ENCODE measurements around the gene FSTL4.

The FSTL4 gene

DNA sequence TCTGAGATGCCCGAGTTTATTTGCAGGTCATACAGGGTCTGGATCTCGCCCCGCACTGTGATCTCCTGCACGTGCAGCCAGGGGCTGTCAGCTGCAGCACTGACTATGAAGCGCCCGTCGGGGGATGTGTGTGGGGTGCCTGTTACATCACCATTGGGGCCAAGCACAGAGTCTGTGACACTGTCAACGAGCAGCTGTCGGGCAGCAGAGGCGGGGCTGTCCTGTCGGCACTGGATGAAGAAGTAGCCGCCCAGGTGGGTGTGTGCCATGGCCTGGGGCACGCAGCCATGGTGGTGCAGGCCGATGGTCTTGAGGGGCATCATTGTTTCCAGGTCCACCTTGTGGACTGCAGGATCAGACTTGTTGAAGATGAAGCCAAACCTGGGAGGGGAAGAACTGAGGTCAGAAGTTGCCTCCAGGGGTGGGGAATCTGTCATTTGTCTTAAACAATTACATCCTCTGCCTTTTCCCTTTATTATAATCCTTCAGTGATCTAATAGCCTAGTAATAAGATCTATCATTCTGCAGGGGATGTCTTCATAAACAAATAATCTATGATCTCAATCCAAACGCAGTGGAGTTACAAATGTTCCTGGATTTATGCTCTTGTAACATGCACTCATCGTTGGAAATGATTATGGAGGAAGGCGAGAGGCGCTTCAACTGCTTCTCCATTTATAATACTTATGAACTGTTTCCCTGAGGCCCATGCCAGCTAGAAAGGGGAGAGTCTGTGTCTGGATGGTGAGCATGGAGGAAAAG lies 412.7 kb downstream of the FSTL4 start:
- Histone ChIP-seq H3K4me1 (ENCODE audit: insufficient read depth, low read length) (no peaks in the 10 kb centered on the region), H3K27ac (ENCODE audit: low read length) (no peak overlapping the region), H3K79me2 (ENCODE audit: insufficient read depth, low read length) (no peaks in the 10 kb centered on the region), H3K27me3 (ENCODE audit: insufficient read depth, low read length, poor library complexity) (no peaks in the 10 kb centered on the region), H2AFZ (ENCODE audit: low read depth, low read length) (no peak overlapping the region), H3K9me3 (ENCODE audit: insufficient read depth, low read length, severe bottlenecking) (peaks cover 2% of the 10 kb centered on the region), H4K20me1 (ENCODE audit: insufficient read depth, low read length) (no peaks in the 10 kb centered on the region), H3K4me2 (ENCODE audit: insufficient read depth, low read length) (no peak overlapping the region), H3K9ac (ENCODE audit: low read depth, low read length) (no peak overlapping the region), H3K4me3 (ENCODE audit: low read depth in 1 of 2, low read length in 2 of 2) (no peak overlapping the region), H3K36me3 (ENCODE audit: insufficient read depth, low read length) (no peaks in the 10 kb centered on the region)
- ATAC-seq (ENCODE audit: insufficient read depth, low read depth) (no peak), DNase-seq (no peak)
- TF ChIP-seq EZH2 (IDR thresholded peaks at IDR 0.05; ENCODE audit: borderline replicate concordance, low read depth, low read length, severe bottlenecking) = no peak
- TF ChIP-seq, protein P1, sequence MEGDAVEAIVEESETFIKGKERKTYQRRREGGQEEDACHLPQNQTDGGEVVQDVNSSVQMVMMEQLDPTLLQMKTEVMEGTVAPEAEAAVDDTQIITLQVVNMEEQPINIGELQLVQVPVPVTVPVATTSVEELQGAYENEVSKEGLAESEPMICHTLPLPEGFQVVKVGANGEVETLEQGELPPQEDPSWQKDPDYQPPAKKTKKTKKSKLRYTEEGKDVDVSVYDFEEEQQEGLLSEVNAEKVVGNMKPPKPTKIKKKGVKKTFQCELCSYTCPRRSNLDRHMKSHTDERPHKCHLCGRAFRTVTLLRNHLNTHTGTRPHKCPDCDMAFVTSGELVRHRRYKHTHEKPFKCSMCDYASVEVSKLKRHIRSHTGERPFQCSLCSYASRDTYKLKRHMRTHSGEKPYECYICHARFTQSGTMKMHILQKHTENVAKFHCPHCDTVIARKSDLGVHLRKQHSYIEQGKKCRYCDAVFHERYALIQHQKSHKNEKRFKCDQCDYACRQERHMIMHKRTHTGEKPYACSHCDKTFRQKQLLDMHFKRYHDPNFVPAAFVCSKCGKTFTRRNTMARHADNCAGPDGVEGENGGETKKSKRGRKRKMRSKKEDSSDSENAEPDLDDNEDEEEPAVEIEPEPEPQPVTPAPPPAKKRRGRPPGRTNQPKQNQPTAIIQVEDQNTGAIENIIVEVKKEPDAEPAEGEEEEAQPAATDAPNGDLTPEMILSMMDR (IDR thresholded peaks at IDR 0.05; ENCODE audit: borderline replicate concordance, extremely low read depth, low read length, poor library complexity, severe bottlenecking) = no peak

DNA sequence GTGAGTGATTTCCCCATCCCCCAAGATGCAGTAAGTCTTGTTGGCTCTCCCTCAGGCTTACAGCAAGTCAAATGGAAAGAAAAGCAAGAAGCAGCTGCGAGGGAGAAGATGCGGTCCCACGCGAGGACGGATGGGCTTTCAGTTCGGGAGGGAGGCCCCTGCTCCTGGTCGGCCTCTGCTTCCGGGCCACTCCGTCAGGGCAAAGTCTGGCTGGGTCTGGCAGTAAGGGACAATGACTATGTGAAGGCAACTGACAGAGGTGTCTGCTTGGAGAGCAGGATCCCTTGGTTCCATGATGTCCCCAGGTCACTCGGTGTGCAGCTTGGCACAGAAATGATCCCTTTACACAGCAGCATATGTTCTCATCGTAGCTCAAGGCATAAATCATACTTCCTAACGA lies 413.8 kb downstream of the FSTL4 start:
- Histone ChIP-seq H3K9ac (ENCODE audit: low read depth, low read length) (no peak overlapping the region), H3K4me2 (ENCODE audit: insufficient read depth, low read length) (no peak overlapping the region), H4K20me1 (ENCODE audit: insufficient read depth, low read length) (no peaks in the 10 kb centered on the region), H3K4me3 (ENCODE audit: low read depth in 1 of 2, low read length in 2 of 2) (no peak overlapping the region), H3K79me2 (ENCODE audit: insufficient read depth, low read length) (no peaks in the 10 kb centered on the region), H2AFZ (ENCODE audit: low read depth, low read length) (no peak overlapping the region), H3K36me3 (ENCODE audit: insufficient read depth, low read length) (no peaks in the 10 kb centered on the region), H3K4me1 (ENCODE audit: insufficient read depth, low read length) (no peaks in the 10 kb centered on the region), H3K27ac (ENCODE audit: low read length) (no peak overlapping the region), H3K27me3 (ENCODE audit: insufficient read depth, low read length, poor library complexity) (no peaks in the 10 kb centered on the region), H3K9me3 (ENCODE audit: insufficient read depth, low read length, severe bottlenecking) (peaks cover 2% of the 10 kb centered on the region)
- ATAC-seq (ENCODE audit: insufficient read depth, low read depth) (no peak), DNase-seq (no peak)
- TF ChIP-seq EZH2 (IDR thresholded peaks at IDR 0.05; ENCODE audit: borderline replicate concordance, low read depth, low read length, severe bottlenecking) = no peak
- TF ChIP-seq, protein P1 (IDR thresholded peaks at IDR 0.05; ENCODE audit: borderline replicate concordance, extremely low read depth, low read length, poor library complexity, severe bottlenecking) = no peak

DNA sequence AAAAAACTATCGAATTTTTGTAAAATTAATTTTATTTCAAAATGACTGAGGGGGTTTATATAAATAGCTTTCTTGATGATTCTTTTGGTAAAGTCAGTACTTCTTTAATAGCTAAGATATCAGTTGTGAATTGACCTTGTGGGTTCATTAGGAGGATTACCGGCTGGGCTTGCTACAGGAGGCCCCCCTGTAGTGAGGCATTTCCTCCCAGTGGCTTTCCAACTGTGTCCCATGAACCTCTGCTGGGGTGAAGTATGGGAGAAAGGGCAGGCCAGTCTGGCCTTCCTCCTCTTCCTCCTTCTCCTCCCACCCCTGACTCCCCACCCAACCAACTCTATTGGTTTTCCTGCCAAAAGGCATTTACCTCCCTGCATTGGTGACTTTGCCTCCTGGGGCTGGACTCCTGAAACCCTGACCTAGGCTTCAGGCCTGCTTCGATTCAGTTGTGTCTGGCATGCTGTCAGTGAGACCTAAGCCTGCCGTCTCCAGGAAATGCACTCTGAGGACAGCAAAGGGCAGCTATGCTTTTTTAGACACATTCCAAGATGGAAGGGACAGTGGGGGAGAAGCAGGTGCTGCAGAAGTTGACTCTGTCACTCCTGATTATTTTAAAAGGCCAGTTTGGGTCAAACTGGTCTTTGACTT lies 415.8 kb downstream of the FSTL4 start:
- H3K4me3 ChIP-seq (ENCODE audit: low read depth in 1 of 2, low read length in 2 of 2) = no peak overlapping the region
- no peaks in the 10 kb centered on the region for H3K4me1 ChIP-seq (ENCODE audit: insufficient read depth, low read length)
- H3K36me3 ChIP-seq (ENCODE audit: insufficient read depth, low read length) = no peaks in the 10 kb centered on the region
- no peaks in the 10 kb centered on the region for H4K20me1 ChIP-seq (ENCODE audit: insufficient read depth, low read length)
- H2AFZ ChIP-seq (ENCODE audit: low read depth, low read length) = no peak overlapping the region
- no peaks in the 10 kb centered on the region for H3K79me2 ChIP-seq (ENCODE audit: insufficient read depth, low read length)
- DNase-seq = no peak
- H3K9me3 ChIP-seq (ENCODE audit: insufficient read depth, low read length, severe bottlenecking) = no peaks in the 10 kb centered on the region
- no peak for TF ChIP-seq EZH2 (IDR thresholded peaks at IDR 0.05; ENCODE audit: borderline replicate concordance, low read depth, low read length, severe bottlenecking)
- TF ChIP-seq, protein P1 (IDR thresholded peaks at IDR 0.05; ENCODE audit: borderline replicate concordance, extremely low read depth, low read length, poor library complexity, severe bottlenecking) = no peak
- no peak overlapping the region for H3K27ac ChIP-seq (ENCODE audit: low read length)
- H3K4me2 ChIP-seq (ENCODE audit: insufficient read depth, low read length) = no peak overlapping the region
- no peak overlapping the region for H3K9ac ChIP-seq (ENCODE audit: low read depth, low read length)
- ATAC-seq (ENCODE audit: insufficient read depth, low read depth) = no peak
- no peaks in the 10 kb centered on the region for H3K27me3 ChIP-seq (ENCODE audit: insufficient read depth, low read length, poor library complexity)
